Neutrophil (primary cell): ENCODE data around the gene MYH6.

ENCODE experiments used
- H3K27ac ChIP-seq: fragments of 200-600 bp; sonication (generic); 2 replicates; pipeline ENCODE4 v1.5.1; 2016; ENCODE audit warnings: mild to moderate bottlenecking, moderate library complexity
- H3K27me3 ChIP-seq: fragments of 200-600 bp; sonication (generic); 2 replicates; pipeline ENCODE4 v1.6.0; 2016; ENCODE audit warnings: mild to moderate bottlenecking
- H3K36me3 ChIP-seq: fragments of 200-600 bp; sonication (generic); 2 replicates; pipeline ENCODE4 v1.5.1; 2017
- H3K4me1 ChIP-seq, 2 experiments: fragments of 200-600 bp in 1 of 2; sonication (generic) in 1 of 2; 1 replicate in 1 of 2; 2 replicates in 1 of 2; pipeline versions ENCODE4 v1.5.1 to v1.6.1; 2013 to 2016; ENCODE audit warnings: low read depth in 1 of 2, low read length in 1 of 2, mild to moderate bottlenecking in 1 of 2, moderate library complexity in 1 of 2; ENCODE audit not compliant: control insufficient read depth in 1 of 2, insufficient read depth in 1 of 2
- H3K4me3 ChIP-seq, 2 experiments: fragments of 200-600 bp in 1 of 2; sonication (generic) in 1 of 2; 1 replicate in 1 of 2; 2 replicates in 1 of 2; pipeline ENCODE4 v1.5.1; 2013 to 2016; ENCODE audit warnings: low read depth in 1 of 2, low read length in 1 of 2, mild to moderate bottlenecking in 1 of 2, moderate library complexity in 1 of 2
- H3K9me3 ChIP-seq: fragments of 200-600 bp; sonication (generic); 2 replicates; pipeline ENCODE4 v1.5.1; 2016
- CTCF ChIP-seq: fragments of 200-600 bp; sonication (generic); IDR thresholded peaks from 2 replicates; pipeline ENCODE4 v1.5.1; 2016; ENCODE audit warnings: antibody characterized with exemption

MYH6 gene

GRCh38 chr14:23377198-23377550, 30.9 kb downstream of the MYH6 start:
- no peak for TF ChIP-seq CTCF
- no peaks in the 10 kb centered on the region for H3K4me1 ChIP-seq
- H3K9me3 ChIP-seq = no peaks in the 10 kb centered on the region
- H3K27ac ChIP-seq = no peak overlapping the region
- no peaks in the 10 kb centered on the region for H3K36me3 ChIP-seq
- no peak overlapping the region for H3K4me3 ChIP-seq
- peaks cover 12% of the 10 kb centered on the region for H3K27me3 ChIP-seq

GRCh38 chr14:23376482-23377197, 31.4 kb downstream of the MYH6 start, which contains the start of gene CMTM5:
CMTM5 (plus strand) TSS chr14:23377046; CDS start chr14:23377252, 206 bp downstream.
- Histone ChIP-seq H3K27ac (no peak within 1 kb of the TSS), H3K27me3 (peaks cover 6% of the 10 kb centered on the region), H3K4me1 (no peaks in the 10 kb centered on the region), H3K9me3 (no peaks in the 10 kb centered on the region), H3K4me3 (no peak within 1 kb of the TSS), H3K36me3 (no peaks in the 10 kb centered on the region)
- no peak for TF ChIP-seq CTCF

GRCh38 chr14:23375527-23376251, 32.4 kb downstream of the MYH6 start:
- Histone ChIP-seq H3K36me3 (no peaks in the 10 kb centered on the region), H3K4me3 (no peak overlapping the region), H3K9me3 (no peaks in the 10 kb centered on the region), H3K27ac (no peak overlapping the region), H3K27me3 (peaks cover 6% of the 10 kb centered on the region), H3K4me1 (no peaks in the 10 kb centered on the region)
- TF ChIP-seq CTCF = no peak

- no peak for TF ChIP-seq CTCF
- no peaks in the 10 kb centered on the region for H3K36me3 ChIP-seq
- H3K27ac ChIP-seq = no peak overlapping the region
- peaks cover 31% of the 10 kb centered on the region for H3K27me3 ChIP-seq
- no peak overlapping the region for H3K4me3 ChIP-seq
- no peaks in the 10 kb centered on the region for H3K4me1 ChIP-seq
- H3K9me3 ChIP-seq = no peaks in the 10 kb centered on the region
Measured at GRCh38 chr14:23373041-23373440, 35.0 kb downstream of the MYH6 start.

- no peak within 1 kb of the TSS for H3K27ac ChIP-seq
- no peak for TF ChIP-seq CTCF
Measured at GRCh38 chr14:23372509-23372908, 35.6 kb downstream of the MYH6 start, which contains the start of gene IL25. IL25 (plus strand) TSS chr14:23372809.

More at GRCh38 chr14:23372509-23372908, 35.6 kb downstream of the MYH6 start, which contains the start of gene IL25:
- no peaks in the 10 kb centered on the region for H3K36me3 ChIP-seq
- no peaks in the 10 kb centered on the region for H3K4me1 ChIP-seq
- no peak within 1 kb of the TSS for H3K4me3 ChIP-seq
- no peaks in the 10 kb centered on the region for H3K9me3 ChIP-seq
- H3K27me3 ChIP-seq = peaks cover 34% of the 10 kb centered on the region
